ENCODE results near the gene ASTE1.

GRCh38 chr3:131004603-131005002, 22.0 kb downstream of the ASTE1 start:
- TF ChIP-seq POLR2AphosphoS5 (IDR thresholded peaks at IDR 0.05; ENCODE audit: low read depth, low read length) (no peak), YY1 (IDR thresholded peaks at IDR 0.05; ENCODE audit: extremely low read depth, insufficient replicate concordance, low read depth, low read length) (no peak), EZH2phosphoT487 (IDR thresholded peaks at IDR 0.05; ENCODE audit: borderline replicate concordance) (no peak), ATF3 (IDR thresholded peaks at IDR 0.05) (no peak), SP1 (IDR thresholded peaks at IDR 0.05; ENCODE audit: low read depth) (no peak), RAD21 (IDR thresholded peaks at IDR 0.05; ENCODE audit: low read depth) (no peak), POLR2A (IDR thresholded peaks at IDR 0.05; ENCODE audit: borderline replicate concordance, extremely low read depth, insufficient read depth, insufficient read length) (no peak), SIN3A (IDR thresholded peaks at IDR 0.05; ENCODE audit: low read depth) (no peak), CEBPB (IDR thresholded peaks at IDR 0.05; ENCODE audit: low read depth) (no peak), EZH2 (IDR thresholded peaks at IDR 0.05) (no peak), REST (IDR thresholded peaks at IDR 0.05; ENCODE audit: low read depth) (no peak), ZNF274 (IDR thresholded peaks at IDR 0.05; ENCODE audit: low read depth, low read length) (no peak)
- TF ChIP-seq, protein P1, sequence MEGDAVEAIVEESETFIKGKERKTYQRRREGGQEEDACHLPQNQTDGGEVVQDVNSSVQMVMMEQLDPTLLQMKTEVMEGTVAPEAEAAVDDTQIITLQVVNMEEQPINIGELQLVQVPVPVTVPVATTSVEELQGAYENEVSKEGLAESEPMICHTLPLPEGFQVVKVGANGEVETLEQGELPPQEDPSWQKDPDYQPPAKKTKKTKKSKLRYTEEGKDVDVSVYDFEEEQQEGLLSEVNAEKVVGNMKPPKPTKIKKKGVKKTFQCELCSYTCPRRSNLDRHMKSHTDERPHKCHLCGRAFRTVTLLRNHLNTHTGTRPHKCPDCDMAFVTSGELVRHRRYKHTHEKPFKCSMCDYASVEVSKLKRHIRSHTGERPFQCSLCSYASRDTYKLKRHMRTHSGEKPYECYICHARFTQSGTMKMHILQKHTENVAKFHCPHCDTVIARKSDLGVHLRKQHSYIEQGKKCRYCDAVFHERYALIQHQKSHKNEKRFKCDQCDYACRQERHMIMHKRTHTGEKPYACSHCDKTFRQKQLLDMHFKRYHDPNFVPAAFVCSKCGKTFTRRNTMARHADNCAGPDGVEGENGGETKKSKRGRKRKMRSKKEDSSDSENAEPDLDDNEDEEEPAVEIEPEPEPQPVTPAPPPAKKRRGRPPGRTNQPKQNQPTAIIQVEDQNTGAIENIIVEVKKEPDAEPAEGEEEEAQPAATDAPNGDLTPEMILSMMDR (IDR thresholded peaks at IDR 0.05 in 2 of 3, conservative IDR thresholded peaks at IDR 0.05 in 1 of 3; ENCODE audit: borderline replicate concordance in 1 of 3, insufficient read depth in 1 of 3, low read depth in 2 of 3, low read length in 2 of 3): no peak
- TF ChIP-seq, protein P2, sequence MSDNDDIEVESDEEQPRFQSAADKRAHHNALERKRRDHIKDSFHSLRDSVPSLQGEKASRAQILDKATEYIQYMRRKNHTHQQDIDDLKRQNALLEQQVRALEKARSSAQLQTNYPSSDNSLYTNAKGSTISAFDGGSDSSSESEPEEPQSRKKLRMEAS (IDR thresholded peaks at IDR 0.05): no peak
